Inflammatory macrophage treated with lipopolysaccharide for 4 hours (primary cell): ENCODE measurements around the gene GBE1.
A peak's percentile ranks its signal among the peaks of the same experiment; 100 is the strongest.

Experiments used
- DNase-seq: peaks from one replicate; pipeline ENCODE4 v3.0.0-alpha.2; 2020

GBE1 gene

GRCh38 chr3:81696090-81696489 lies 65.4 kb downstream of the GBE1 start:
- DNase-seq: no peak

DNA sequence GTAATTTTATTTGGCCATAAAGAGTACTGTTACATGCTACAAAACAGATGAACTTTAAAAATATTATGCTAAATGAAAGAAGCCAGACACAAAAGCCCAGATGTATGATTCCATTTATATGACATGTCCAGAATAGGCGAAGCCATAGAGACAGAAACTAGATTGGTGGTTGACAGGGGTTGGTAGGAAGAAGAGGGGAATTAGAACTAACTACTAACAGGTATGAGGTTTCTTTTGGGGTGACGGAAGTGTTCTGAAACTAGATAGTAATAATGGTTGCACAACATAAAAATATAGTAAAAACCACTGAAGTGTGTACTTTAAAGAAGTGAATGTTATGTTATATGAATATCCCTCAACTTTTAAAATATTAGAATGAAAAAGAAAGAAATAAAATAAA lies 66.1 kb downstream of the GBE1 start:
- no peak for DNase-seq

DNA sequence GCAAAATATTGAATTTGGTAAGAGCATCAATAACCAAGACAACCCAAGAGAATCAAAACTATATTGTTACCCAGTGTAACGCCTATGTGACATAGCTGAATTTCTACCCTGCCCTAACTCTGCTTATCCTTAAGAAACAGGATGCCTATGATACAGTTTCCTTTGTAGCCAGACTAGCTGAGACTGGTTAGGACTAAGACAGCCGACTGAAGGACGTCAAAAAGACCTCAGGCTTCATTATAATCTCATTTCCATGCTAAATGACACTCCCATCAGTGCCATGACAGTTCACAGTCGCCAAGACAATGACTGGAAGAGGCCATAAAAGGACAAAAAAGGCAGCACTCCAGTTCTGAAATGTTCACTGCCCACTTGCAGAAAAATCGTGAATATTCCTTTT lies 66.8 kb downstream of the GBE1 start:
- no peak for DNase-seq

DNA sequence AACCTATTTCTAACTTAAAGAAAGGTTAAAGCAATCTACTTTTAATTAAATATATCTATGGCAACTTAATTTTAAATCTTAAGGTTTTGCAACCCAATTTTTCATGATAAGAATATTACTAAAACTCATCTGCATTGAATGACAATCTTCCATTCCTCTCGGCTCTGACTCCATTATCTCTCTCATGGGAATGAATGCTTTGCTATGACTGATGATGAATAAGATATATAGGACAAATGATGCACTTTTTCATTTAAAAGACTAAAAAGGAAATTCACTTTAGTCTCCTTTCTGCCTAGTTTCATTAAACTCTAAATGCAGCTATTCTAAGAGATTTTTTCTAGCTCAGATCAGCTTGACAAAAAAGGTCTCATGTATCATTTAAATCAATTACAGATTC lies 68.7 kb downstream of the GBE1 start:
- no peak for DNase-seq

GRCh38 chr3:81689617-81690016 lies 71.8 kb downstream of the GBE1 start:
- no peak for DNase-seq

DNA sequence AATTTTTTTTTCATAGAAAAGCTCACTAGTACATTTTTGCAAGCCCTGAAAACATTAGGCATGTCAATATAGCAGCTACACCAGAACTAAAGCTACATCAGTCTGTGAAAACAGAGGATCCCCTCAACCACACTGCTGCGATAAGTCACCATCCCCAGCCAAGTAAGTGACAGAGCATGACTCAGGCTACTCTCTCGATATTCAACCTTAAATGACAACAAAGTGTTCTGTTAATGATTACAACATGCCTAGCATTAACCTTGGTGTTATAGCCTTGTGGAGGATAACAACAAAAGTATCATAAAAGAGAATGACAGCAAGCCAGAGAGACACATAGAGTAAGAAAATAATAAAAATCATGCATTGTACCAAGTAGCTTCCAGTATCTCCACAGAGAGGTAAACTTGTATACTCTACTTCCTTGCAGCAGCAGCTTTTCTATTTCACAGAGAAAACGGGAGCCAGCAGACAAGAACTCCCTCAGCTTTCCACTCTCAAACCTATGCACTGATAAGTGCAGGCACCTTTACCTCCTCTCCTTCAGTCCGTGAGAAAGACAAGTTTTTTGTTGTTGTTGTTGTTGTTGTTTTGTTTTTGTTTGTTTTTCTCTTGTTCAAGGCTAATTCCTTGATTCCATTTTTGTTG lies 76.6 kb downstream of the GBE1 start:
- DNase-seq: no peak

DNA sequence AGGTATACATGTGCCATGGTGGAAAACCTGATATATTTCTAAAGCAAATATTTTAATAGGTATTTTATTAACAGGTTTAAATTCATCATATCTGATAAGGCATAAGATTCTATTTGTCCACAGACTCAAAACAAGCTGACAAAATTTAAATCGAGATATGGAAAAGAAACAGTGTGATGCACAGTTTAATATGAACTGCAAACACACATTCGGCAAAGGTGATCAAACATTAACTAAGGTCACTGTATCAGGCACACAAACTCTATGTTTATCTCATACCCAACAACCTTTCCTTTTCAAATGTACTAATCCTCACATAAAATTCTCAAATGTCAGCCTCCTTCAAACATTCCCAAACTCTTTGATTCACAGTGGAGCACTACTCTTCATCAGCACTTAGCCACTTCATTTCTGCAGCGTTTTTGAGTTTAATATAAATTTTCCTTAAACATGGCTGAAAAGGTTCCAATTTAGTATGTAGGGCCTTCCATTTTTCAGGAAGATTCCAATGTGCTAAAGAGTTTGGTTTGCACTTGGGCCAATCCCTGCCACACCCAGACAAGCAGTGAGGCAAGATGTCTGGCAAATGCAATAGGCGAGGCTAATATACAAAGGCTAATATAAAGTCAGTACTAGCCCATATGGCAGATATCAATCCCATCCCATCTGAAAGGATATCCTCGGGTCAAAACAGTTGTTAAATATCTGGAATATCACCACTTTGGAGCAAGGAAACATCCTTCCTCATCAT lies 84.6 kb downstream of the GBE1 start:
- DNase-seq: no peak

DNA sequence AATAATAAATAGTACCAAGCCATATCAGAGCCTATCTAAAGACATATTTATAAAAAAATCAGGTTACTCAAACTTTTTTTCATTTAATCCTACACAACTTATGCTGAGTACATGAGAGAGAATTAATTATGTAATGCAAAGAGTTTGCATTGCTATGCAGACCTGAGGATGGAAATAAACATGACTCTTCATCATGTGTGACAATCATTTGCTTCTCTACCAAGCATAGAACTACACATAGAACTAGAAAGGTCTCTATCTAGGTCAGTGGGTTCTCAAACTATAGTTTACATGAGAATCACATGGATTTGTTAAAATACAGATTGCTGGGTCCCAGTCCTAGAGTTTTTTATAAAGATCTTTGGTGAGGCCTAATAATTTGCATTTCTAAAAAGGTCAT lies 86.8 kb downstream of the GBE1 start:
- DNase-seq: no peak

DNA sequence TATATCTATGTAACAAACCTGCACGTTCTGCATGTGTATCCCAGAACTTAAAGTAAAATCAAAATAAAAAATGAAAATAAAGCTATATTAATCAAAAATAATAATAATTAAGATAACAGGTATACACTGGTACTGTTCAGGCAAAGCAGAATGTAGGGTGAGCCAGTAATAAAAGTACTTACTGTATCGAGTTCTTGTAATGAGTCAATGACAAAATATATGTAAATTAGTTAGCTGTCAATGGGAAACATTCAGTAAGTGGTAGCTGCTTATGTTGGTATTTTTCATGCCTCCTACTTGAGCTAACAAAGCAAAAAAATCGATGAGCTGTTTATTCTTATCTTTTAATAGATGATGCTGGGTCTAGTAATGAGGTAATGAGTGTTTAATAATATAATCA lies 93.2 kb downstream of the GBE1 start:
- no peak for DNase-seq

- peak; percentile 15 for DNase-seq
Observed at GRCh38 chr3:81666502-81667121, 94.8 kb downstream of the GBE1 start.

- DNase-seq: no peak
Observed at GRCh38 chr3:81663114-81663513, 98.3 kb downstream of the GBE1 start.

DNA sequence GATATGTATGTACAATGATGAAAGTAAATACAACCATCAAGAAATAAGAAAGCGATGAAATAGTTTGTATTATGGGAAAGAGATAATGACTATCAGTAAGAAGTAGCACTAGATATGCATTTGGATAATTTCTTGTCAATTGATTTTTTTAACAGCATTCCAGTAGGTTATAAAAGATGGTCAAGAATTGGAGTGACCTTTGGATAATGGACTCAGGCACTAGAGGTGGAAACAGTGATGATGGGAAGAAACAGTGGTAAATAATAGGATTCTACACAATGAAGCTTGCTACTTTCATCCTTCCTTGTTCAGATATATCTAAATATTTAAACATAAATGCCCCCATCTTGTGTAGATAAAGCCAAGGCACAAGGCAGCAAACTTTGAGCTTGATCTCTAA lies 101.4 kb downstream of the GBE1 start:
- DNase-seq: no peak

- no peak for DNase-seq
Observed at GRCh38 chr3:81658322-81658997, 103.0 kb downstream of the GBE1 start.

DNA sequence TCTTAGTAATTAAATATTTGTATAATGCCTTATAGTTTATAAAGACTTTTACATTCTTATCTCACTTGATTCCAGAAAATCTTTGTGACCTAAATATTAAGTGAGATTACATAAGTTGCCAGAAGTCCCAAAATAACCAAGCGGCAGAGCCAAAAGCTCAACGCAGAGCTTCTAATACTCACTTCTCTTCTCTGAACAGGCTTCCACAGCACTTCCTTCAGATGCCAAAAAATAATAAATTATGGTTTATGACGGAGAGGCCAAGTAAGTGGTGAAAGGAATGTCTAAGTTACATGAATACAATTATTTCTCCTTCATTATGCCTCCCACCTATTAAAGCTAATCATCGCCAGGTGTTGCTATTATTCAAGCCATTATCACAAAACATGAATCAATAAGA lies 110.3 kb downstream of the GBE1 start:
- DNase-seq: no peak

- no peak for DNase-seq
Observed at GRCh38 chr3:81650187-81650586, 111.3 kb downstream of the GBE1 start.

DNA sequence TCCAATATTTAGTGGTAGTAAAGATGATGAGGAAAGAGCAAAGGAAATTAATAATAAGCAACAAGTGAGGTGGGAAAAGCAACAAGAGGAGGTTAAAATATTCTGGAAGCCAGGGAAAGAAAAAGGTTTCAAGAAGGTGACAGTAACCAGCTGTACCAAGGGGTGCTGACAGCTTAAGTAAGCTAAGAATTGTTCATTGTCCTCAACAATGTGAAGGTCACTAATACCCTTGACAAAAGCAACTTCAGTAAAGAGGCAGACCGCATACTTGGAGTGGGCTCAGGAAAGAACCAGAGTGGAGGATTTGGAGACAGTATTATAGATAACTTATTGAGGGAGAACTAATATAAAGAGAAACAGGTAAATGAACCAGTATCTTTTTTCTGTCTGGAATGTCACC lies 116.2 kb downstream of the GBE1 start:
- no peak for DNase-seq

DNA sequence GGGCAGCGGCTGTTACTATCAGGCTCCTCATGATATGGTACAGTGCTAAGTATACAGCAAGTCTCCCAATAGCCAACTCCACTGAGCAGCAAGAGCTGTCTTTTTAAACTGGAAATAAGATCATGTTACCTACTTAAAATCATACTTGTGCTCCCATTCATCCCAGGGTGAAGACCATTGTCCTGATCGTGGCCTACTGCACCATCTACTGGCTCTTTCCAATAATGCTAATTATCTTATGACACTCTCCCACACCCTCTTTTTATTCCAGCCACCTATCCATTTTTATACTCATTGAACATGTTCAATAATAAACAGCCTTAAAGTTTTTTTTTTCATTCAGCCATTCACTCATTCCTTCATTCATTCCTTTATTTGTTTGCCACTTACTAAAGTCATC lies 117.7 kb downstream of the GBE1 start:
- no peak for DNase-seq

GRCh38 chr3:81638480-81638879 lies 123.0 kb downstream of the GBE1 start:
- no peak for DNase-seq

DNA sequence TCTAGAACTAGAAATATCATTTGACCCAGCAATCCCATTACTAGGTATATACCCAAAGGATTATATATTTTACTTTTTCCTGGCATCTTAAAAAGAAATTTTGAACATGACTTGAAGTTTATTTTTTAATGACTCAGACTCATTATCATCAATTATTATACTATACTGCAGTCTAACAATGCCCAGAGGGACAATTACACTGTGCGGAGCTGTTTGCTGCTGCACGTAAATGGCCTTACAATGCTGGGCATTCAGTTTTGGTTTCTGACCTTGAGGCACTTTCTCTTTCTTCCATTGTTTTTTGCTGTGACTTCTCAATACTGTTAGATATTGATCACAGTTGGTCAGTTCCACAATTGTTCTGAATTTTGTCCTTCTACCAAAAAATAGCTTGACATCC lies 128.8 kb downstream of the GBE1 start:
- no peak for DNase-seq

GRCh38 chr3:81624756-81625155 lies 136.7 kb downstream of the GBE1 start:
- DNase-seq: no peak

GRCh38 chr3:81622395-81622794 lies 139.1 kb downstream of the GBE1 start:
- no peak for DNase-seq

- no peak for DNase-seq
Observed at GRCh38 chr3:81621277-81621676, 140.2 kb downstream of the GBE1 start.

GRCh38 chr3:81620849-81621248 lies 140.6 kb downstream of the GBE1 start:
- DNase-seq: no peak

DNA sequence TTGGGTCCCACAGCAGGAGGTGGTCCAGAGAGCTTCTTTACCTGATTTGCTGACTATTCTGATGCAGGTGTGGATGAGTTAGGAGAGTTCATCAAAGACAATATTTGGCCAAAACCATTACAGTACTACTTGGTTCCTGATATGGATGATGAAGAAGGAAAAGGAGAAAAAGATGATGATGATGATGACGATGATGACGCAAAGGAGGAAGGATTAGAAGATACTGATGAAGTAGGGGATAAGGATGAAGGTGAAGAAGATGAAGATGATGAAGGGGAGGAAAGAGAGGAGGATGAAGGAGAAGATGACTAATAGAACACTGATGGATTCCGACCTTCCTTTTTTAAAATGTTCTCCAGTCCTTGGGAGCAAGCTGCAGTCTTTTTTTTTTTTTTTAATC lies 148.7 kb downstream of the GBE1 start:
- no peak for DNase-seq
